ENCODE measurements around the gene ANKRD53. TPM values are rescaled to one million over a fixed set of nuclear protein-coding genes. Genes with fewer than 3 reads are reported as not detected.
"Not testable (repeated sequence)": the region's sequence is repeated elsewhere in the genome, so short reads cannot be mapped to it uniquely, and the experiment has no call there.

ANKRD53 gene
- total RNA-seq, 1 donor from 2014 or later: 0.20 TPM

DNA sequence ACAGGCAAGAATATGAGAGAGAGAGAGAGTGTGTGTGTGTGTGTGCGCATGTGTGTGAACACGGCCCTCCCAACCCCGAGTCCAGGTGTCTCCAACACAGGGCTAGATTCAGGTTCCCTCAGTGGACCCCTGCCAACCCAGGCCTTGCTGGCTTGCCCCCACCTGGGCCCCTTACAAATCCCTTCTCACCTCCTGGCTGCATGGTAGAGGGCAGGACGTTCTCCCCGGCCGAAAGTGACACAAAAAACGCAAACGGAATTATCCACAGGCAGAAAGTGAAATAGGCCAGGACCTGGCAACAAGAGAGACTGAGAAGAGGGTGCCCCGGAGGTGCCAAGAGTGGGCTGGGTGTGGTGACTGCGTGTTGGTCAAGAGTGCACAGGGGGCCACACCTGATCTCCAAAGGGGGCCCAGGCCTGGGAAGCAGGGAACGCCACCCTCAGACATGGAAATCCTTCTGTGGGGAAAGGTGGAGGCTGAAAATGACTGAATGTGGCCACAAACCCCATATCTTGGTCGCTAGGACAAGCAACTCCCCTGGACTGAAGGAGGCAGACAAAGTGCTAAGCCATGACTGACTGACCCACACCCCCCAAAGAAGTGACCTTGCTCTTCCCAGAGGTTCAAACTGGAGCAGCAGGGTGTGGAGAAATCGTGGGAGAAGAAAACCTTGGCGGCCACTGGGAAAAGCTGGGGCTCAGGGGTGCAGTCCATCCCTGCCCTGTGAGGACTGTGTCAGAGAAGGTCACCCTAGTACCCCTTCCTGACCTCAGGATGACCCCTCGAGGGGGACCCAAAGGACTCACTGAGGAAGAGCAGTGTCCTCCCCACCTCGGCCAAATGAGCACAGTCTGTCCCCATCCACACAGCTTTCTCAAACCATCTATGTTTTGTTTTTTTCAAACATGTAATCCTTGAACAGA is 10.6 kb downstream of the ANKRD53 start:
- DNase-seq (ENCODE audit: low read depth in 2 of 2): no peak

- DNase-seq (ENCODE audit: low read depth in 2 of 2): no peak
Measured at GRCh38 chr2:70990216-70990615, 11.8 kb downstream of the ANKRD53 start.

DNA sequence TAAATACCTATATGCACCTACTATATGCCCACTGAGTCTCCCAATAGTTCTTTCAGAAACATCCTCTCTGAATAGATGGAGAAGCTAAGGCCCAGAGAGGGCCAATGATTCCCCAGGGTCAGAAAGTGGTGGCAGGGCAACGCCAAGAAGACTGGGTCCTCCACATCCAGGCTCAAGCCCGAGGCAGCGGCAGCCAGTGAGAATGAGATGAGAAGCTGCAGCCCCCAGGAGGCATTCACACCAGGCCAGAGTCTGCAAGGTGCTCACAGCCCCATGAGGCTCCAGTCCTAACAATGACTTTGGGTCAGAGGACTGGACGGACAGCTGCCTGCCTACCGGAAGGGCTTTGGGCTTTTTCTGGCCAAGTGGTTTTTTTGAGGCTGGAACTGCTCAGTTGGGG is 12.7 kb downstream of the ANKRD53 start:
- DNase-seq (ENCODE audit: low read depth in 2 of 2): no peak

- DNase-seq (ENCODE audit: low read depth in 2 of 2): no peak
Measured at GRCh38 chr2:70991742-70992141, 13.3 kb downstream of the ANKRD53 start.

DNA sequence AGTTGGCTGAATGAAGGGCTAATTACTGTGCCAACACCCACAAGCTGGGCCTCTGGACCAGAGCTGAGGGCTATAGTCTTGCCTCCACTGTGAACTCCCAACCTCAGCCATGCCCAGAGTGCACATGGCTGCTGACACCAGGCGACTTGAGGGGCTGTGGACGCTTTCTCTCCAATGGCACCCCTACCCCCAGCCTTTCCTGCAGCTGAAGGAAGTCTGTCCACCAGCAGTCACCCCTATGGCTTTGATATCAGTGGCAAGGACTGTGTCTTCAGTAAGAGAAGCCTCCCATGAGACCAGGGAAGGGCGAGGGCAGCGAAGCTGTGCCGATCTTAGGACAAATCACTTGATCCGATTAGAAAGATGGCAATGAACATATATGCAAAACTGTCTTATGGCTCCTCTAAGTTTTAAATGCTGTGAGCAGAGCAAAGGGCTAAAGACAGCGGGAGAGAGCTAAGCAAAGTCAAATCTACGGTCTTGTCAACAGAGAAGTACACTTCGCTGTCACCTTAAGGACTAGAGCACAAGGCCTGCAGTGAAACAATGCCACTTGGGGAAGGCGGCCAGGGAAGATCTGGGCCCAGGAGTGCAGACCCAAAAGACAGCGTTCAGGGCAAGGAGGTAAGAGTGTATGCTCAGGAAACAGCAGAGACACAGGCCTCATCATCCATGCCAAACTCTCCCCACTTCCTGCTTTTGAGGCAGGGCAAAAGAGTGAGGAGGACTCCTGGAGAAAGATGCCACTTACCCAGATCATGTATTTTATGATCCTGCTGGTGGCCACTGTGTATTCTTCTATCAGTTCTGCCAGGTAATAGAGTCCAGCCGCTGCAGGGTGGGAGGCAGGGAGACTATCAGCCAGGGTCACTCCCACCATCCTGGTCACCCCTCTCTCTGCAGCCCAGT is 14.8 kb downstream of the ANKRD53 start:
- no peak for DNase-seq (ENCODE audit: low read depth in 2 of 2)

DNA sequence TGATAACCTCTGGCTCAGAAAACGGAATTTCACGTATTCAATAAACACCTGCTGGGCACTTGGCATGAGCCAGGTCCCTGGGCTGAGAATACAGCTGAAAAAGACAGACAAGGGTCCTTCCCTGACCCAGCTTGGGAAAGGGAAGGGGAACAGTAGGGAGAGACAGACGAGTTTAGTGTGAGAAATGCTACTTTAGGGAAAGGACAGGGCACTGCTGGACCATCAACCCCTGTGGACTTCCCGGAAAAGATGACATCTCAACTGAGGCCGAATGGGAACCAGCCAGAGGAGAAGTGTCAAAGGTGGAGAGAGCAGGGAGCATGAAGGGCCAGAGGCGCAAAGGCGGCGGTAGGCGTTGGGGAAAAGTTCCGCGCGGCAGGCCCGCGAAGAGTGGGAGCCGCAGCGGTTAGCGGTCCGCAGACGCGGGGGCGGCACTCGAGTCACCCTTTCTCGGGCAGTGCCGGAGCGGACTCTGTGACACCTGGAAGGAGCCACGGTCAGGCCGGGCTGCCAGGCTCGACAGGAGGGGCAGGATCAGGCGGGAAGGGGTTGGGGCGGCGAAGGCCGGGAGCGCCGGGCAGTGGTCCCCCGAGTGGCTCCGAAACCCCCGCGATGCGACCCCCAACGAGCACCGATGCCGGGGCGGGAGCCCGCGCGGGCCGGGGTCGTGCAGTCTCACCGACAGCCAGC is 15.7 kb downstream of the ANKRD53 start:
- DNase-seq (ENCODE audit: low read depth in 2 of 2): peak; percentile 22 to 26

- DNase-seq (ENCODE audit: low read depth in 2 of 2): peak; percentile 89 to 93
Measured at GRCh38 chr2:70994699-70995425, 16.4 kb downstream of the ANKRD53 start, which contains the start of gene TEX261. TEX261 (minus strand) TSS chr2:70994873; CDS start chr2:70994757, 116 bp downstream.

GRCh38 chr2:70995426-70995729 is 16.9 kb downstream of the ANKRD53 start:
- DNase-seq (ENCODE audit: low read depth in 2 of 2): peak; percentile 26 to 50

DNA sequence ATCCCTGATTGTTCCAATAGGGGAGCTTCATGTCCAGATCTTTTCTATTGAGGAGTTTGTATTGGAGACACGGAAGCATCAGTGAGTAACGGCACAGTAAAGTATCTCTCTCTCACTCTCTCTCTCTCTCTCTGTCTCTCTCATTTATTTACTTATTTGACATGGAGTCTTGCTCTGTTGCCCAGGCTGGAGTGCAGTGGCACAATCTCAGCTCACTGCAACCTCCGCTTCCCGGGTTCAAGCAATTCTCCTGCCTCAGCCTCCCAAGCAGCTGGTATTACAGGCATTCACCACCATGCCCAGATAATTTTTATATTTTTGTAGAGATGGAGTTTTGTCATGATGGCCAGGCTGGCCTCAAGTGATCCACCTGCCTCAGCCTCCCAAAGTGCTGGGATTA is 20.5 kb downstream of the ANKRD53 start:
- DNase-seq (ENCODE audit: low read depth in 2 of 2): not testable (repeated sequence)

DNA sequence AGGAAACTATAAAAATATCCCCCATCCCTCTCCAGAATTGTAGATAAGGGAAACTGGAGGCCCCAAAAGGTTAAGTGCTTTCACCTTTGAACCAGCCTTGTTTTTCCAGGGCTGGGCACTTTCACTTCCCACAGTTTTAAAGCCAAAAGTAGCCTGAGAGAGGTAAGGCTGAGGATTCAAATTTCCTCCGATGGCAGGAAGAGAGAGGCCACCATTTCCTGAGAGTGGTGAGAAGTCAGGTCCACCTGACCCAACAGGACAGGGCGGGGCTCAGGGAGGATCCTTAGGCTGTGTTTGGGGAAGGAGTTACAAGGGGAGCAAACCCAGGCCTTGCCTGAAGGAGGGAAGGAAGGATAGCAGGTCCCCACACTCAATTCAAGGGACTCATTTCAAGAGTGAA is 20.9 kb downstream of the ANKRD53 start:
- DNase-seq (ENCODE audit: low read depth in 2 of 2): no peak

DNA sequence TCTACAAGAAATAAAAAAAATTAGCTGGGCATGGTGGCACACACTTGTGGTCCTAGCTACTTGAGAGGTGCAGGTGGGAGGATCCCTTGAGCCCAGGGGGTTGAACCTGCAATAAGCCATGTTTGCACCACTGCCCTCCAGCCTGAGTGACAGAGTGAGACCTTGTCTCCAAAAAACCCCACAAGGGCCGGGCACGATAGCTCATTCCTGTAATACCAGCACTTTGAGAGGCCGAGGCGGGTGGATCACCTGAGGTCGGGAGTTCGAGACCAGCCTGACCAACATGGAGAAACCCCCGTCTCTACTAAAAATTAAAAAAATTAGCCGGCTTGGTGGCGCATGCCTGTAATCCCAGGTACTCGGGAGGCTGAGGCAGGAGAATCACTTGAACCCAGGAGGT is 21.5 kb downstream of the ANKRD53 start:
- DNase-seq (ENCODE audit: low read depth in 2 of 2): not testable (repeated sequence)

GRCh38 chr2:71000780-71001591 is 22.6 kb downstream of the ANKRD53 start:
- peak; percentile 66 to 72 for DNase-seq (ENCODE audit: low read depth in 2 of 2)

- no peak for DNase-seq (ENCODE audit: low read depth in 2 of 2)
Measured at GRCh38 chr2:71001592-71001927, 23.1 kb downstream of the ANKRD53 start.

- DNase-seq (ENCODE audit: low read depth in 2 of 2): no peak
Measured at GRCh38 chr2:71001981-71002570, 23.6 kb downstream of the ANKRD53 start.

- no peak for DNase-seq (ENCODE audit: low read depth in 2 of 2)
Measured at GRCh38 chr2:71003396-71003795, 25.0 kb downstream of the ANKRD53 start.

DNA sequence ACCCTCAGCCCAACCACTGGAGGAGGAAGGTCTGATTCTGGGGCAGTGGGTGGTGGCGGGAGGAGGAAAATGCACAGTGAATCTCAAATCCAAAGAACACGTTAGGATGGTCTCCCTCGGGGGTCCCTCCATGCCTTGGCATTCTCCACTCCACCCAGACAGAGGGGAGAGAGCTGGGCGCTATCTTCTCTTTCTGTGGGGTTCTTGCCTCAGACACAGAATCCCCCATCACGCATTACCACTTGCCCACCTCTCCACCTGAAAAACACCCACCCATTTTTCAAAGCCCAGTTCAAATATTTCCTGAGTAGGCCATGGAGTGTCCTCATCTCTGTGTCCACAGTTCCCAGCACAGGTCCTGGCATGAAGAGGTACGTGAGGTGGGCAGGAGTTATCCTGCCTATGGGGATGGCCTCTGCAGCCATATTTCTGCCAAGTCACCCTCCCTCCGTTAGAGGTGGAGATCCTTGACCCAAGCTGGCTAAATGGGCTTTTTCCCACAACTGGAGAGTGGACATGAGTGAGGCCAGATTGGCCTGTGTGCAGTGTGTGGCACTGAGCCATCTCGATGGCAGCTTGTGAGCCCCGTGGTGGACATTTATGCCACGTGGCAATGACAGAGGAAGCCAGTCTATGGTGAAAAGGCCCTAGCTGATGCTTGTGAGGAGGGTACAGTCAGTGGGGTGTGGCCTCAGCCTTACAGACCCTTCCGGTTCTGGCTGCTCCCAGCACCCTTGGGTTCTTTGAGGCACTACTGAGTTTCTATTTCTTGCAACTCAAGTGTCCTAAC is 25.7 kb downstream of the ANKRD53 start:
- DNase-seq (ENCODE audit: low read depth in 2 of 2): no peak

GRCh38 chr2:71004857-71005256 is 26.4 kb downstream of the ANKRD53 start:
- DNase-seq (ENCODE audit: low read depth in 2 of 2): no peak

DNA sequence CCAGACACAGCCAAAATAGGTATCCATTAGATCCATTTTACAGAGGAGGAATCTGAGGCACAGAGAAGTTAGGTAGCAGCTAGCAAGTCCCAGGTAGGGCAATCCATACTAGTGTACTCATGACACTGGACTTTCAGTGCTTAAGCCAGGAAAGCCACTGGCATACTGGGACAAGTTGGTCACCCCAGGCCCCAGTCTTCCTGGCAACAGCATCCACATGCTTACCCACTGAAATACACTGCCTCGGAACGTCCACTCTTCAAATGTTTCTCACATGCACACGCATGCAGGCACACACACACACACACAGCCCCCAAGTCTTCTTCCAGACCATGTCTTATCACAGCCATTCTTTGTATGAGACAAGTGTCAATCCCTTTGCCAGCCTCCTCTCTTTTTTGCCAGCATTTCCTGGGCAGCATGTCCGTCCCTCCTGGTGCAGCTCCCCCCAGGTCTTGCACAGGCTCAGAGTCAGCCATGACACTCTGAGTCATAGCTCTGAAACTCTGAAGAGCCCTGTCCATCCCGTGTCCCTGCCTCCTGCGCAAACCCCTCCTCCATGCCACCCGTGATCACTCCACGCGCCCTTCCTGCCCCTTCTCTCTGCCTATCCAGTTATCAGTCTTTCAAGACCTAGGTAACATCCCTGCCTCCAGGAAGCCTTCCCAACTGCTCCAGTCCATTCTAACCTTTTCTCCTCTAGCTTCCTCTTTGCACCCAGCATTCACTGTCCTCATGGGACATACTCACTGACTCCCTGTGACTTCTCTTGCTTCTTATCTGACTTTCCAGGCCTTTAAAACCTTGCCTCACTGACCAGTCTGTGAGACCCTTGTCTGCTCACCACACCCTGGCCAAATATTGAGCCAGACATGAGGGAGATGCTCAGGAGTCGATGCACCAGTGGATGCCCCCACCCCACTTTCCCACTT is 27.1 kb downstream of the ANKRD53 start:
- no peak for DNase-seq (ENCODE audit: low read depth in 2 of 2)
